Heart right ventricle (tissue), 16 donors: ENCODE results near the gene CDC20B. TPM values are rescaled to one million over a fixed set of nuclear protein-coding genes. Genes with fewer than 3 reads are reported as not detected.

Experiments
- ATAC-seq, 8 donors: fragments of 200-7000 bp; cut with Tn5 transposase; one replicate each; pipeline ENCODE4 v1.9.1; 2020; ENCODE audit warnings: mild to moderate bottlenecking in 8 of 8, moderate library complexity in 8 of 8, moderate number of reproducible peaks in 1 of 8
- DNase-seq, 2 donors: peaks; one replicate each; pipeline ENCODE4 v3.0.0-alpha.2; 2020
- H3K27ac ChIP-seq, 10 donors: fragments of 200-600 bp; sonication (generic) in 2 of 10; one replicate each; pipeline versions ENCODE4 v1.5.0 to v1.8.0; 2020 to 2022; ENCODE audit warnings: mild to moderate bottlenecking in 3 of 10
- H3K27me3 ChIP-seq, 7 donors: fragments of 200-600 bp; one replicate each; pipeline ENCODE4 v1.8.0; 2021 to 2022; ENCODE audit warnings: mild to moderate bottlenecking in 2 of 7
- H3K36me3 ChIP-seq, 9 donors: fragments of 200-600 bp; sonication (generic) in 1 of 9; one replicate each; pipeline versions ENCODE4 v1.5.0 to v1.8.0; 2020 to 2022; ENCODE audit warnings: mild to moderate bottlenecking in 2 of 9
- H3K4me1 ChIP-seq, 9 donors: fragments of 200-600 bp; sonication (generic) in 1 of 9; one replicate each; pipeline versions ENCODE4 v1.5.0 to v1.8.0; 2020 to 2022; ENCODE audit warnings: mild to moderate bottlenecking in 4 of 9
- H3K4me3 ChIP-seq, 10 donors: fragments of 200-600 bp; sonication (generic) in 2 of 10; one replicate each; pipeline versions ENCODE4 v1.5.0 to v1.8.0; 2020 to 2022; ENCODE audit warnings: mild to moderate bottlenecking in 7 of 10, moderate library complexity in 2 of 10
- H3K9me3 ChIP-seq, 11 donors: fragments of 200-600 bp in 10 of 11; sonication (generic) in 2 of 11; one replicate each; pipeline versions ENCODE4 v1.5.0 to v1.8.0; 2013 to 2022; ENCODE audit warnings: mild to moderate bottlenecking in 2 of 11, control low read depth in 1 of 11, moderate library complexity in 1 of 11
- CTCF ChIP-seq, 9 donors: fragments of 200-600 bp; sonication (generic) in 2 of 9; IDR thresholded peaks; one replicate each; pipeline versions ENCODE4 v1.5.0 to v1.8.0; 2021 to 2022; ENCODE audit warnings: antibody characterized with exemption in 9 of 9, mild to moderate bottlenecking in 5 of 9, moderate library complexity in 1 of 9
- WGBS, 2 donors: extraction: QIAGEN DNeasy Blood & Tissue Kit; methylation state at CpG; one replicate each; pipeline ENCODE4 v1.1.7; 2013; ENCODE audit warnings: inconsistent platforms in 1 of 2; 5-methylcytosine and 5-hydroxymethylcytosine counted together
- intact Hi-C, 10 donors: fragments of 100-400 bp; cut with DNase I; formaldehyde crosslinking; loops; one replicate each; pipeline versions ENCODE4 v1.11.1 to v1.14.2; 2022
- polyA plus RNA-seq, 2 donors: library from polyadenylated mRNA; stranded (reverse); fragments of 200-250 nt; gene quantifications; one replicate each; pipeline ENCODE4 v1.2.3, GENCODE V29; 2013
- total RNA-seq, 10 donors: library from RNA; stranded (reverse); fragmentation: NEBNext Ultra II Directional in 3 of 10; extraction: Animal tissue kit (Norgen Biotek cat#: 25700) in 3 of 10; gene quantifications; one replicate each; pipeline versions ENCODE4 v1.2.1 to v1.2.4, GENCODE V29; 2021 to 2023
- donor health status: Arrhythmogenic right ventricular cardiomyopathy.
- donor health status: ischemic (EF 13 %, LVEDD 7.1; RV severe dilation, severe dysfunction).
- donor health status: healthy with polysubstance abuse.
- donor health status: DM: no; HTN: yes; CAD: no.
- donor health status: DM: no; HTN: no; CAD: no.
- donor health status: ischemic (EF 25% LVEDD 6.9; RV normal size, moderate dysfunction).
- donor health status: ischemic (EF 25% LVEDD 5.7; RV mildly dilated, moderate dysfunction).
- donor health status: healthy.
- donor health status: DM: yes; HTN: yes; CAD: no.
- donor health status: Ischemic cardiomyopathy.
- donor health status: ischemic (EF 35%, LVEDD 5.7; RV mildly dilated, moderate dysfunction).
- donor health status: nonischemic (EF 11% LVEDD 7.7; RV severe dilation, severe dysfunction).
- donor health status: DM: yes; HTN: yes; CAD: no.
- donor health status: PGD.
- donor health status: ischemic (EF 29% LVEDD 5.4; RV normal size, mild dysfunction).
- donor health status: nonischemic (EF 23%, LVEDD 6.1; RV moderate dilation, normal function).

CDC20B gene
- total and polyA plus RNA-seq, 12 donors: not detected

GRCh38 chr5:55146543-55147151 is 26.3 kb downstream of the CDC20B start:
- H3K9me3 ChIP-seq: no peaks in the 10 kb centered on the region
- H3K36me3 ChIP-seq: no peaks in the 10 kb centered on the region
- peak; percentile 76 to 98 (median 96) for TF ChIP-seq CTCF (IDR thresholded peaks at IDR 0.05)
- ATAC-seq (peak in 7 of 8 donors; percentile 58 to 93 (median 78)), DNase-seq (peak; percentile 45 to 76)
- intact Hi-C loops: loop anchor here (1.0 to 10.0 kb wide), 9 partner anchors 199 to 242 kb away; no protein-coding TSS in a partner anchor
- 8 to 10% methylated on average over 11 of the region's 11 CpGs for WGBS, 2 donors
- no peak overlapping the region for H3K4me3 ChIP-seq
- H3K27me3 ChIP-seq: peaks cover 0 to 40% (median 24%) of the 10 kb centered on the region in 7 donors
- H3K4me1 ChIP-seq: peaks cover 0 to 7% (median 0%) of the 10 kb centered on the region in 9 donors
- H3K27ac ChIP-seq: no peak overlapping the region

GRCh38 chr5:55146080-55146479 is 26.9 kb downstream of the CDC20B start:
- Histone ChIP-seq H3K9me3 (no peaks in the 10 kb centered on the region), H3K4me3 (no peak overlapping the region), H3K36me3 (no peaks in the 10 kb centered on the region), H3K27ac (no peak overlapping the region), H3K27me3 (peaks cover 0 to 35% (median 22%) of the 10 kb centered on the region in 7 donors), H3K4me1 (peaks cover 0 to 7% (median 0%) of the 10 kb centered on the region in 9 donors)
- TF ChIP-seq CTCF (IDR thresholded peaks at IDR 0.05): no peak
- ATAC-seq (no peak), DNase-seq (no peak)
- WGBS, 2 donors: 75 to 82% methylated on average over 8 of the region's 8 CpGs
- intact Hi-C loops: loop anchor here (1.0 to 10.0 kb wide), 9 partner anchors 199 to 241 kb away; no protein-coding TSS in a partner anchor

- H3K27ac ChIP-seq: no peak overlapping the region
Observed at GRCh38 chr5:55143624-55144023, 29.4 kb downstream of the CDC20B start.

More at GRCh38 chr5:55143624-55144023, 29.4 kb downstream of the CDC20B start:
- Histone ChIP-seq H3K27me3 (peaks cover 0 to 43% (median 19%) of the 10 kb centered on the region in 7 donors), H3K36me3 (no peaks in the 10 kb centered on the region), H3K4me3 (no peak overlapping the region), H3K9me3 (no peaks in the 10 kb centered on the region), H3K4me1 (peaks cover 0 to 7% (median 0%) of the 10 kb centered on the region in 9 donors)
- ATAC-seq (no peak), DNase-seq (no peak)
- WGBS, 2 donors: 24 to 30% methylated on average over 4 of the region's 4 CpGs
- TF ChIP-seq CTCF (IDR thresholded peaks at IDR 0.05): no peak
- intact Hi-C loops: loop anchor here in 4 of 10 donors (2.0 to 10.0 kb wide), 4 partner anchors 199 to 239 kb away; no protein-coding TSS in a partner anchor
